COLO668 (cell line): ENCODE results near the gene PPARA.

Source experiments
- DNase-seq: peaks from one replicate; lab custom pipeline; 2025; ENCODE audit not compliant: unreplicated experiment; lab: John Stamatoyannopoulos, UW

Gene PPARA

GRCh38 chr22:46150034-46150654, at the start of gene PPARA:
TSS of gene PPARA (plus strand) at chr22:46150526. CDS start at chr22:46198384, 47,858 bp downstream.
- peak; percentile 87 for DNase-seq

GRCh38 chr22:46102159-46102558, 48.2 kb upstream of the PPARA start:
- no peak for DNase-seq

GRCh38 chr22:46102752-46103151, 47.6 kb upstream of the PPARA start:
- peak; percentile 31 for DNase-seq

GRCh38 chr22:46103181-46103580, 47.1 kb upstream of the PPARA start:
- no peak for DNase-seq

- no peak for DNase-seq
Measured at GRCh38 chr22:46103664-46104063, 46.7 kb upstream of the PPARA start.

- no peak for DNase-seq
Measured at GRCh38 chr22:46104170-46104880, 46.0 kb upstream of the PPARA start.

- DNase-seq, result no peak
Measured at GRCh38 chr22:46104881-46105493, 45.3 kb upstream of the PPARA start.

- DNase-seq, result no peak
Measured at GRCh38 chr22:46105494-46106278, 44.6 kb upstream of the PPARA start.

GRCh38 chr22:46106279-46107022, 43.9 kb upstream of the PPARA start:
- DNase-seq, result peak; percentile 33

GRCh38 chr22:46107089-46107664, 43.1 kb upstream of the PPARA start:
- DNase-seq, result peak; percentile 91

- DNase-seq, result no peak
Measured at GRCh38 chr22:46107753-46108563, 42.4 kb upstream of the PPARA start.

- DNase-seq, result no peak
Measured at GRCh38 chr22:46108564-46109473, 41.5 kb upstream of the PPARA start.

- no peak for DNase-seq
Measured at GRCh38 chr22:46109474-46110003, 40.8 kb upstream of the PPARA start.

GRCh38 chr22:46110215-46110614, 40.1 kb upstream of the PPARA start:
- DNase-seq, result no peak

- DNase-seq, result no peak
Measured at GRCh38 chr22:46111645-46112306, 38.5 kb upstream of the PPARA start.

GRCh38 chr22:46112405-46112804, 37.9 kb upstream of the PPARA start:
- no peak for DNase-seq

- no peak for DNase-seq
Measured at GRCh38 chr22:46113110-46113909, 37.0 kb upstream of the PPARA start.
